ENCODE data around the gene ZNF618.

DNA sequence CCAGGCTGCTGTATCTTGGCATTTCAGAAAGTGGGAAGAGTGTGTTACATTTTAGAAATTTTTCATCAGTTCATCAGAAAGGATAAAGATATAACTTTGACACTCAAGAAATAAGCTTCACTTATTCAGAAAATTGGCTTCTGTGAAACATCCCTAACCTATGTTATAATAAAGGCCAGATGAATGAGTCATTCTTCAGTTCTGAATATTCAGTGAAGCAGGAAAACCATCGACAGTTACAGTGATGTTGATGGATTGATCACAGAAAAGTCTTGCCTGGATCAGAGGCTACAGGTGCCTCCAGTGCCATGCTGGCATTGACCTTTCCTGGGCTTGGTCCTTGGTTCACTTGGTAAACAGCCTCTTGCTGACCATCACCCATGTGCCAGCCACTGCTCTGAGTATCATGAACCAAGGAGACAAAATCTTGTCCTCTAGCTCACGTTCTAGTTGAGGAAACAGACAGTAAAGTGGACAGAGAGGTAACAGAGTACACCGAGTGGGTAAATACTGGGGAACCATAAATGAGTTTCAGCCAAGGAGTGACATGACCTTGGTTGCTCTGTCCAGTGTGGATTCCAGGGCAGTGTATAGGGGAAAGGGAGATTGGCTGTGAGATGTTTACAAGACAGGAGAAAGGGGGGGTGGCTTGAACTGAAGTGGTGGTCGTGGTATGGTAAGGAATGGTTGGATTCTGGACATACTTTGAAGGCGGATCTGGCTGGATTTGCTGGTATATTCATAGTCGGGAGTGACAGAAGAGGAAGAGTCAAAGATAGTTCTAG lies 103.4 kb downstream of the ZNF618 start:
- TF ChIP-seq, protein P1, sequence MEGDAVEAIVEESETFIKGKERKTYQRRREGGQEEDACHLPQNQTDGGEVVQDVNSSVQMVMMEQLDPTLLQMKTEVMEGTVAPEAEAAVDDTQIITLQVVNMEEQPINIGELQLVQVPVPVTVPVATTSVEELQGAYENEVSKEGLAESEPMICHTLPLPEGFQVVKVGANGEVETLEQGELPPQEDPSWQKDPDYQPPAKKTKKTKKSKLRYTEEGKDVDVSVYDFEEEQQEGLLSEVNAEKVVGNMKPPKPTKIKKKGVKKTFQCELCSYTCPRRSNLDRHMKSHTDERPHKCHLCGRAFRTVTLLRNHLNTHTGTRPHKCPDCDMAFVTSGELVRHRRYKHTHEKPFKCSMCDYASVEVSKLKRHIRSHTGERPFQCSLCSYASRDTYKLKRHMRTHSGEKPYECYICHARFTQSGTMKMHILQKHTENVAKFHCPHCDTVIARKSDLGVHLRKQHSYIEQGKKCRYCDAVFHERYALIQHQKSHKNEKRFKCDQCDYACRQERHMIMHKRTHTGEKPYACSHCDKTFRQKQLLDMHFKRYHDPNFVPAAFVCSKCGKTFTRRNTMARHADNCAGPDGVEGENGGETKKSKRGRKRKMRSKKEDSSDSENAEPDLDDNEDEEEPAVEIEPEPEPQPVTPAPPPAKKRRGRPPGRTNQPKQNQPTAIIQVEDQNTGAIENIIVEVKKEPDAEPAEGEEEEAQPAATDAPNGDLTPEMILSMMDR (IDR thresholded peaks at IDR 0.05) = no peak
- no peak for TF ChIP-seq POLR2AphosphoS5 (IDR thresholded peaks at IDR 0.05)
- TF ChIP-seq EP300 (IDR thresholded peaks at IDR 0.05) = no peak
